Measurements from ENCODE around the gene FAM76B. TPM values are rescaled to one million over a fixed set of nuclear protein-coding genes. Genes with fewer than 3 reads are reported as not detected.

FAM76B gene
- total and polyA plus RNA-seq, 5 experiments from 2014 or later: 11.7 to 58.8 (median 12.1) TPM

GRCh38 chr11:95760941-95761340 lies 28.6 kb downstream of the FAM76B start:
- ATAC-seq (no peak), DNase-seq (no peak)
- H3K4me1 Mint-ChIP-seq: peaks cover 0 to 4% (median 0%) of the 10 kb centered on the region in 4 donors
- no peaks in the 10 kb centered on the region for H3K9me3 Mint-ChIP-seq
- H3K27ac Mint-ChIP-seq: no peak overlapping the region
- H3K4me3 Mint-ChIP-seq: no peak overlapping the region
- POLR2A ChIA-PET: no interaction called here
- H3K36me3 Mint-ChIP-seq: no peaks in the 10 kb centered on the region
- H3K27me3 Mint-ChIP-seq: peaks cover 1 to 9% (median 4%) of the 10 kb centered on the region in 5 donors

DNA sequence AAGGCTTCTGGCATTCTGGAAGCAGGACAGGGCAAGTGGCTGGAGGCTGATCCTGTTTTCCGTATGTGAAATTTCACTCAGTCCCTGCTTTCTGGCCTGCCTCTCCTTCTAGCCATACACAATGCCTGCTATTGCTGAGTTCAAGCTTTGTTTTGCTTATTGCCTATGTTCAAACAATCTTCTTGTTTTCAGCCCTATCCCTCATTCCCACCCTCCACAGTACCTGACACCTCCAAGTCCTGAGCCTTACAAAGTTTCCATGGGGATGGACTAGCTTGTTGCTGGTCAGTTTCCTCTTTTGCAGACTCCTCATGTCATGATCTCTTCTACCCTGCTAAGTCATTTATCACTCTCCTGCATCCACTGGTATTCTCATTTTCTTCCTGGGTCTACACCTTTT lies 38.1 kb downstream of the FAM76B start:
- DNase-seq (no peak), ATAC-seq (no peak)
- H3K4me3 Mint-ChIP-seq: no peak overlapping the region
- H3K36me3 Mint-ChIP-seq: no peaks in the 10 kb centered on the region
- no peaks in the 10 kb centered on the region for H3K4me1 Mint-ChIP-seq
- peaks cover 0 to 47% (median 9%) of the 10 kb centered on the region in 5 donors for H3K27me3 Mint-ChIP-seq
- H3K9me3 Mint-ChIP-seq: no peaks in the 10 kb centered on the region
- no peak overlapping the region for H3K27ac Mint-ChIP-seq
- POLR2A ChIA-PET: no interaction called here

DNA sequence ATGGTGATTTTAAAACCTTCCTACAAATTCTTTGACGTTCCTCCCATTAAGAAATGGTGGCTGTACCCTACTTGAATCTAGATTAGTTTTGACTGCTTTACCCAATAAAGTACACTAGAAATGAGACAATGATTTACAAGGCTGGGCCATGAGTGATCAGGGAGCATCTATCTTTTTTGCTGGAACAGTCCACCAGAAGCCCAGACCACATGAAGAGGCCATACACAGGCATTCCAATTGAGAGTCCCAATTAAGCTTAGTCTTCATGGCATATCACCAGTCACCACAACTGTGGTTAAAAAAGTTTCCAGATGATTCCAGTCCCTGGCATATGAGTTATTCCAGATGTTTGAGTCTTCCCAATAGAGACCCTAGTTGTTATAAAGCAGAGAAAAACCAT lies 39.5 kb downstream of the FAM76B start:
- Mint-ChIP-seq H3K4me1 (no peaks in the 10 kb centered on the region), H3K27ac (no peak overlapping the region), H3K27me3 (peaks cover 0 to 44% (median 9%) of the 10 kb centered on the region in 5 donors), H3K4me3 (no peak overlapping the region), H3K9me3 (no peaks in the 10 kb centered on the region), H3K36me3 (no peaks in the 10 kb centered on the region)
- POLR2A ChIA-PET: no interaction called here
- ATAC-seq: no peak
- no peak for DNase-seq

DNA sequence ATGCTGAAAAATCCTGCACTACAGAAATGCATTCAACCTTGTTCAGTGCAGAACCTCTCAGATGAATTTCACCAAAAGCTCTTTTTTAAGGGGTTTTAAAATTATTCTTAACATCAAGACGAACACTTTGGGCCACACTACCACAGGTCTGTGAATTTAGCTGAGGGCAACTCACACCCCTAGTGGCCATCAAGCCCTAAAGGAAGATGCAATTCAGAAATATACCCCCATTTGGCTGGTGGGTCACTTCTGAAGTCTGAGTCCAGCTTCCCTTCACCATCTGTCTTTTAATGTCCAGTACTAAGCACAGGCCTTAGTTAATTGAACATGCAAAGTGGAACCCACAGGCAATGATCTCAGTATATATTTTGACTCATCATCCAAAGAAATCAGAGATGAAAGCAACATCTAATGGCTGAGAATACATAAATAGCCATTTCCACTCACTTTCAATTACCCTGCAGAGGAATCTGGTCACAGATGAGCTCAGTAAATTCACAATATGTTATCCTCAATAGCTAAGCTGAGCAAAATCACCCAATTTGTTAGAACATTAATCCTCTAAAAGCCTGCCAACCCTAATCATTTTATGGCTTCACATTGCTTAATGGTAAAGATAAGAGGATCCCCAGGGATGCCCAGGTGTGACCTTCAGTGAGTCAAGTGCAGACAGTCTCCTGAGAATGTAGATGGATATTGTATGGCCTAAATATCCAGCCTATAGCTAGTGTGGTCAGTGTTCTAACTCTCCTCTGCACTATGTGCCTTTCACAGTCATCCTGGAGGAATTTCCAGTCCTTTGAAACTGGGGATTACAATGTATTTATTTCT lies 50.3 kb downstream of the FAM76B start:
- H3K27ac Mint-ChIP-seq: no peak overlapping the region
- ATAC-seq: no peak
- POLR2A ChIA-PET: no interaction called here
- H3K9me3 Mint-ChIP-seq: no peaks in the 10 kb centered on the region
- peaks cover 0 to 5% (median 2%) of the 10 kb centered on the region in 4 donors for H3K4me1 Mint-ChIP-seq
- DNase-seq: no peak
- no peak overlapping the region for H3K4me3 Mint-ChIP-seq
- no peaks in the 10 kb centered on the region for H3K36me3 Mint-ChIP-seq
- peaks cover 0 to 9% (median 4%) of the 10 kb centered on the region in 5 donors for H3K27me3 Mint-ChIP-seq

GRCh38 chr11:95736809-95737208 lies 52.8 kb downstream of the FAM76B start:
- H3K36me3 Mint-ChIP-seq: no peaks in the 10 kb centered on the region
- H3K27me3 Mint-ChIP-seq: peaks cover 0 to 10% (median 9%) of the 10 kb centered on the region in 5 donors
- DNase-seq (no peak), ATAC-seq (no peak)
- peaks cover 2 to 10% (median 5%) of the 10 kb centered on the region in 4 donors for H3K4me1 Mint-ChIP-seq
- H3K4me3 Mint-ChIP-seq: no peak overlapping the region
- POLR2A ChIA-PET: no interaction called here
- H3K27ac Mint-ChIP-seq: no peak overlapping the region
- no peaks in the 10 kb centered on the region for H3K9me3 Mint-ChIP-seq

GRCh38 chr11:95736355-95736754 lies 53.2 kb downstream of the FAM76B start:
- peaks cover 0 to 14% (median 9%) of the 10 kb centered on the region in 5 donors for H3K27me3 Mint-ChIP-seq
- H3K4me1 Mint-ChIP-seq: peaks cover 2 to 10% (median 5%) of the 10 kb centered on the region in 4 donors
- no peaks in the 10 kb centered on the region for H3K36me3 Mint-ChIP-seq
- no peaks in the 10 kb centered on the region for H3K9me3 Mint-ChIP-seq
- POLR2A ChIA-PET: no interaction called here
- ATAC-seq: no peak
- H3K27ac Mint-ChIP-seq: no peak overlapping the region
- H3K4me3 Mint-ChIP-seq: no peak overlapping the region
- DNase-seq: no peak

DNA sequence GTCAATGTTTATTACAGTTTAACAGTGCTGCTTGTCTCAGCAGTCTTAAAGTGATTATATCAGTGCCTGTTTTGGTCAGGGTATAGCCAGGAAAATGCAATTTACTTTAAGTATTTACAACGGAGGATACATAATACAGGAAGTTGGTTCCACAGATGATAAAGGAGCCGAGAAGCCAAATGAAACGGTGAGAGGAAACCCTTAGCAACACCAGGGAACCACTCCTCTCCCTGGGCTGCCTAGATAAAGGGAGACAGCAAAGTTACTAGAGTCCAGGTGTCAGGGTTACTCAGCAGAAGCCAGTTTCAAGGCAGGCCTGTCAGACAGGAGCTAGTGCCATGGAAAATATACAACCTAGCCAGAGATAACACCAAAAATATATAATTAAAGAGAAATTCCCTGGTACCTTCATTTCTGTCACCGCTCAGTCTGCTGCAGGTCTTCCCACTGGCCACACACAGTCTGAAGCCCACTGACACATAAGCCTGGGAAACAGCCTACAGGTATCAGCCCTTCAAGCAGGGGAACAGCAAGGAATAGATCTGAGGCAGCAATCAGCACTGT lies 55.5 kb downstream of the FAM76B start:
- no peak for DNase-seq
- Mint-ChIP-seq H3K27ac (peak overlapping the region in 1 of 10 donors; percentile 22), H3K4me3 (no peak overlapping the region), H3K36me3 (no peaks in the 10 kb centered on the region), H3K4me1 (peaks cover 2 to 10% (median 5%) of the 10 kb centered on the region in 4 donors), H3K9me3 (no peaks in the 10 kb centered on the region), H3K27me3 (peaks cover 0 to 18% (median 10%) of the 10 kb centered on the region in 5 donors)
- no peak for ATAC-seq
- POLR2A ChIA-PET: interaction anchor here (0.7 kb wide), 1 partner anchor 7 kb away, joined by 3 read pairs; no protein-coding TSS in a partner anchor

- no peak overlapping the region for H3K27ac Mint-ChIP-seq
- H3K36me3 Mint-ChIP-seq: no peaks in the 10 kb centered on the region
- H3K9me3 Mint-ChIP-seq: no peaks in the 10 kb centered on the region
- POLR2A ChIA-PET: interaction anchor here (0.6 kb wide), 1 partner anchor 18 kb away, joined by 3 read pairs; no protein-coding TSS in a partner anchor
- DNase-seq (no peak), ATAC-seq (no peak)
- H3K4me1 Mint-ChIP-seq: peaks cover 2 to 10% (median 5%) of the 10 kb centered on the region in 4 donors
- no peak overlapping the region for H3K4me3 Mint-ChIP-seq
- peaks cover 0 to 18% (median 10%) of the 10 kb centered on the region in 5 donors for H3K27me3 Mint-ChIP-seq
Observed at GRCh38 chr11:95732930-95733602, 56.5 kb downstream of the FAM76B start.

DNA sequence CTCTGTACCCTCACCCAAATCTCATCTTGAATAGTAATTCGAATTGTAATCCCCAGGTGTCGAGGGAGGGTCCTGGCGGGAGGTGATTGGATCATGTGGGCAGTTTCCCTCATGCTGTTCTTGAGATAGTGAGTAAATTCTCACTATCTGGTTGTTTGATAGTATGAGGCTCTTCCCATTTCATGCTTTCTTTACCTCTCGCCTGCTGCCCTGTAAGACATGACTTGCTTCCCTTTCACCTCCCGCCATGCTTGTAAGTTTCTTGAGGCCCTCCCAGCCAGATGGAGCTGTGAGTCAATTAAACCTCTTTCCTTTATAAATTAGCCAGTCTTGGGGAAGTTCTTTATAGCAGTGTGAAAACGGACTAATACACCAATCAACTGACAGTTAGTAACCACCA lies 60.1 kb downstream of the FAM76B start:
- peaks cover 0 to 20% (median 4%) of the 10 kb centered on the region in 5 donors for H3K27me3 Mint-ChIP-seq
- H3K4me3 Mint-ChIP-seq: no peak overlapping the region
- no peaks in the 10 kb centered on the region for H3K36me3 Mint-ChIP-seq
- H3K4me1 Mint-ChIP-seq: peaks cover under 1 to 7% (median 5%) of the 10 kb centered on the region in 4 donors
- DNase-seq (no peak), ATAC-seq (no peak)
- no peaks in the 10 kb centered on the region for H3K9me3 Mint-ChIP-seq
- no peak overlapping the region for H3K27ac Mint-ChIP-seq
- POLR2A ChIA-PET: no interaction called here

DNA sequence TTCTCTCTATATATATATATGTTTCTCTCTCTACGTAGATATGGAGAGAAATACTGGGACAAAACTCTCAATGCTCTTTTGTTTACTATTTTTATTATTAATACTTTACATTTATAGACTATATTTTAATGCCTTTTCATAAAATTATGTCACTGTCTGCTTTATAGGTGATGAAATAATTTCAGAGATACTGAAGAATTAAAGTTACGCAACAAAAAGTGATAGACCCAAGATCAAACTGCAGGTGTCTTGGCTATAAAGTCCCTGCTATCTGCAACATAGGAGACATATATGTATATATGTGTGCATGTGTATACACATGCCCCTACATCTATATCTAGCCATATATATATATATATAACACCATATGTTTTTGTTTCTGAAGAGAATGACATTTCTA lies 60.8 kb downstream of the FAM76B start:
- H3K36me3 Mint-ChIP-seq: no peaks in the 10 kb centered on the region

GRCh38 chr11:95728094-95728493 lies 61.5 kb downstream of the FAM76B start:
- Mint-ChIP-seq H3K27me3 (peaks cover 0 to 19% (median 2%) of the 10 kb centered on the region in 5 donors), H3K4me3 (no peak overlapping the region), H3K4me1 (no peaks in the 10 kb centered on the region), H3K27ac (no peak overlapping the region), H3K36me3 (no peaks in the 10 kb centered on the region), H3K9me3 (no peaks in the 10 kb centered on the region)
- no peak for ATAC-seq
- no peak for DNase-seq
- POLR2A ChIA-PET: no interaction called here

More for the DNA sequence above, 60.8 kb downstream of the FAM76B start:
- ATAC-seq (no peak), DNase-seq (no peak)
- Mint-ChIP-seq H3K27ac (no peak overlapping the region), H3K4me3 (no peak overlapping the region), H3K9me3 (no peaks in the 10 kb centered on the region), H3K27me3 (peaks cover 0 to 19% (median 2%) of the 10 kb centered on the region in 5 donors), H3K4me1 (peaks cover 0 to under 1% (median under 1%) of the 10 kb centered on the region in 4 donors)
- POLR2A ChIA-PET: no interaction called here

DNA sequence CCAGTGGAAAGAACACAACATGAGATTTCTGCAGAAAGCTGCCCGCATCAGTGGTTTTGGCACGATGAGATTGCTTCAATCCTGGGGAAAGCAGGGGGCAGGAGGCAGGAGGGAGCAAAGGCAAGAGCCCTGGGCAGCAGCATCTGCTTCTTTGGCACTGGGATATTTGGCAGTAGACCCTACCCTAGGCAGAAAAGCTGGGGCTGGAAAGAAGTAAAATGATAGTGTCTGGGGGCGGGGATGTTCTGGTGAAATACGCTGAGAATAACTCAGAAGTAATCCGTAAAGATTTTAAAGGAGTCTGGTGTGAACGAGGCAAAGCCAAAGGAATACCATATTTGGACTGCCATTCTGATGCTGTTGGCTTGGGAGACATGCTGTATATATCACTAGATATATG lies 62.0 kb downstream of the FAM76B start:
- no peaks in the 10 kb centered on the region for H3K36me3 Mint-ChIP-seq
- H3K9me3 Mint-ChIP-seq: no peaks in the 10 kb centered on the region
- H3K4me1 Mint-ChIP-seq: no peaks in the 10 kb centered on the region
- H3K27me3 Mint-ChIP-seq: peaks cover 0 to 19% (median 2%) of the 10 kb centered on the region in 5 donors
- H3K27ac Mint-ChIP-seq: no peak overlapping the region
- ATAC-seq: no peak
- no peak overlapping the region for H3K4me3 Mint-ChIP-seq
- no peak for DNase-seq
- POLR2A ChIA-PET: no interaction called here

DNA sequence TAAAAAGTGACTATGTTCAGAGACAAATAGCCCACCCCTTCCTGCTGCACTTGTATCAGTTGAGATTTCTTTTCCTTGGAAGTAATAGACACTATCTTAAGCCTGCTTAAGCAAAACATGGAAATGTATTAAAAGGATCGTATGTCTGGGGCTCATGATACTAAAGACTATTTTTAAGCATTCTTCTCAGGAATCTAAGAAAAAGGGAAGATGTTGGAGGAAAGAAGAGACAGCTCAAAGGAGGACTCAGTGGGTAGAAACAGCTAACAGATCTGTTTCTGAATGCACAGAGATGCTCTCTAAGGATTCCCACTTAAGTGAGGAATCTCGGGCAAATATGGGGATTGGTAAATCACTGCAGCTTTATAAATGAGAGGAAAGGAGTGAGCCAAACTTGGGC lies 62.5 kb downstream of the FAM76B start:
- ATAC-seq: no peak
- H3K4me3 Mint-ChIP-seq: no peak overlapping the region
- H3K27me3 Mint-ChIP-seq: peaks cover 0 to 19% (median 2%) of the 10 kb centered on the region in 5 donors
- no peaks in the 10 kb centered on the region for H3K9me3 Mint-ChIP-seq
- H3K36me3 Mint-ChIP-seq: no peaks in the 10 kb centered on the region
- DNase-seq: no peak
- no peaks in the 10 kb centered on the region for H3K4me1 Mint-ChIP-seq
- H3K27ac Mint-ChIP-seq: no peak overlapping the region
- POLR2A ChIA-PET: interaction anchor here (0.5 to 0.6 kb wide), 2 partner anchors 8 to 38 kb away, joined by 3 to 5 read pairs; no protein-coding TSS in a partner anchor
